ENCODE measurements around the gene PTPN9.
"Not testable (repeated sequence)": the region's sequence is repeated elsewhere in the genome, so short reads cannot be mapped to it uniquely, and the experiment has no call there.

The PTPN9 gene

DNA sequence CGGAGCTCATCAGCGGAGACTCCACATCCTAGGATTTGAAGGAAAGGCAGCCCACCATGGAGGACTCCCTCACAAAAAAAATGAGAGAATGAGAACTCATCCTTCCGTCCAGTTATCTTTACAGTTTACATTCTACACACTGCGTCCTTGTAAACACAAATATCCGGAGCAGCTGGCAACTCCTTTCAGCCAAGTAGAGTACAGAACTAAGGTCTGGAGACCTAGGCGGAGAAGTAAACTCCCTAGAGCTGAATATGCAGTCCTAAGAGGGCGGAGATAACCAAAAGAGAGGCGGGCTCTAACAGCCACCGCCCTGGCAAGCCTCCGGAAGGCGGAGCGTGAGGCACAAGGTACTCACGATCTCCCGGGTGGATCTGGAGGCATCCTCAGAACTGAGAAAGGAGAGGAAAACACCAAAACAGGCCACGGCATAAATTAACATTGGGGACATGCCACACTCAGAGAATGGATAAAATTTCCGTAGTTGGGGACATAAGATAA lies 126.7 kb downstream of the PTPN9 start:
- peak; percentile 84 for DNase-seq

DNA sequence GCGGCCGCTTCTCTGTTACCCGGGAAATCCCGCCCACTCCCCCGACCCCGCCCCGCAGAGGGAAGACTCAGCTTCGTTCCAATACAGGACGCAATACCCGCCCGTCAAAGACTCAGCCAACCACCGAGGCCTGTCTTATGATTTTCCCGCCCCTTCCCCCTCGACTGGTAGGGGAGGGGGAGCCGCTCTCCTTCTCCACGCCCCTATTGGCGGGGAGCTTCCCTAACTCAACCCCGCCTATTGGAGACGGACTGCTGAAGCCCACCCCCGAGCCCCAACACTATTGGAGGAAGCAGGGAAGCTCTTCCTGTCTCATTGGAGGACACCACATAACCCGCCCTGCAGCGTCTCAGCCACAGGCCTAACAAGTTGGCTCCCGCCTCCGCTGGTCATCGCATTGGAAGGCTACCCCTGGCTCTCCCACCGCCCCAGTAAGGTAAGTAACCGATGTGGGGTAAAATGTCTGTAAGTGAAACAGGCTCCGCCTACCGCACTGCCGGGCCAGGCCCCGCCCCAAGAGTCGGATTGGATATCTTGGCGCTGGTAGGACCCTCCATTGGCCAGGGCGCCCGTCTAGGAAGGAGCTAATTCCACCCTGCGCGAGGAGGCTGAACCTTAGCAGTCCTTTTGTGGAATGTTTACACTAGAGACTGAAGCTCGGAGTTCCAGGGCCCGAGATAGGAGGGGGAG lies 127.3 kb downstream of the PTPN9 start, which contains the start of gene SIN3A:
Gene SIN3A (minus strand): TSS at position 17 of the 690 bp plus-strand sequence. CDS start 21,315 bp downstream, outside the sequence.
- peak; percentile 100 for DNase-seq

DNA sequence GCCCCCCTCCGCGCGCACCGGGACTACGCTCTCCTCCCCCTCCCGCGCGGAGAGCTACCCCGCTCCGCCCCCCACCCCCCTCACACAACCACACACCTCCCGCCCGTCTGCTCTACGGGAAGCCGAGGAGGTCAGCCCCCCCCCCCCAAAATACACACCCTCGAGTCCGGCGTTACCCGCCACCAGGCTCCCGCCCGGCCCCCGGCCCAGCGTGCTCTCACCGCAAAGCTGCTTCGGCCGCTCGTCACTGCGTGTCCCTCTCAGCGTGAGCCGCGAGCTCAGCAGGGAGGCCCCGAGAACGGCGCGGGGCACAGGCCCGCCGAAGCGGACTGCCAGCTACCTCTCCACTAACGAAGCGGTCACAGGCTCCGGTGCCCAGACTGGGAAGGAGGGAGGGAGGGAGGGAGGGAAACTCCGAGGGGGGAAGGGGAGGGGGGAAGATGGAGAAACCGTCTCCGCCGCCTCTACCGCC lies 127.9 kb downstream of the PTPN9 start:
- no peak for DNase-seq

DNA sequence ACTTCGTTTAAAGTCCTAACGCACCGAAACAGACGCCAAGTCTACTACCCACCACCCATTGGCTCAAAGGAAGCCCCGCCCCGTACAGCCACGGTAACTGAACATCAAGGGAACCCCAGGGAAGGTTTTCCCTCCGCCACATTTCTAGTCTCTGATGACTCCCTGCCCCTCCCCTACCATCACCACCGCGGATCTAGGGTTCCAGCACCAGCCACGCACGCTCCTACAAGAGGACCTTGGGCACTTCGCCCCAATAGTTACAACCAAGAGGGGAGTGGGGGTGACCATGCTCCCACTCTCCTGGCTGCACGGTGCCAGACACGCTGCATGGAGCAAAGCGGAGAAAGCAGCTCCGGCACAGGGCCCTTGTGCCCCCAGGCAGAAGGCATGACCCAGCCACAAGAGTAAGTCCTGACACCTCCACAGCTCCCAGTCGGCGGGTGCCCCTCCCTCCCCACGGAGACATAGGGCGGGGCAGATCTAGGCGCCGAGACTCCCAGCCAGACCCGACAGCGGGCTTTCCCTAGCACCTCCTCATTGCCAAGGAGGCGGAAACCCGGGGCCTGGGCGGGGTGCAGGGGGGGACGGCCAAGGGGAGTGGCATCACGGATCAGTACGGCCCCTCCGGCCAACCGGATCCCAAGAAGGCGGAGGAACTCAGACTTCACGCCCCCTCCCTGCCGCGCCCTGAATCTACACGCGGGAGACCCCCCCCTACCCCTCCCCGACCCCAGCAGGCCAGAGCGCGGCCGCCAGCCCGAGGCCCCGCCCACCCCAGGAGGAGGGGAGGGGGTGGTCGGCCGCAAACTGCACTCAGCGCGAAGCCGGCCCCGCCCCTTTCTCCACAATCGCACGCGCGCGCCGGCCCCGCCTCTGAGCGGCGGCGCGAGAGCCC lies 128.6 kb downstream of the PTPN9 start:
- peak; percentile 98 for DNase-seq

DNA sequence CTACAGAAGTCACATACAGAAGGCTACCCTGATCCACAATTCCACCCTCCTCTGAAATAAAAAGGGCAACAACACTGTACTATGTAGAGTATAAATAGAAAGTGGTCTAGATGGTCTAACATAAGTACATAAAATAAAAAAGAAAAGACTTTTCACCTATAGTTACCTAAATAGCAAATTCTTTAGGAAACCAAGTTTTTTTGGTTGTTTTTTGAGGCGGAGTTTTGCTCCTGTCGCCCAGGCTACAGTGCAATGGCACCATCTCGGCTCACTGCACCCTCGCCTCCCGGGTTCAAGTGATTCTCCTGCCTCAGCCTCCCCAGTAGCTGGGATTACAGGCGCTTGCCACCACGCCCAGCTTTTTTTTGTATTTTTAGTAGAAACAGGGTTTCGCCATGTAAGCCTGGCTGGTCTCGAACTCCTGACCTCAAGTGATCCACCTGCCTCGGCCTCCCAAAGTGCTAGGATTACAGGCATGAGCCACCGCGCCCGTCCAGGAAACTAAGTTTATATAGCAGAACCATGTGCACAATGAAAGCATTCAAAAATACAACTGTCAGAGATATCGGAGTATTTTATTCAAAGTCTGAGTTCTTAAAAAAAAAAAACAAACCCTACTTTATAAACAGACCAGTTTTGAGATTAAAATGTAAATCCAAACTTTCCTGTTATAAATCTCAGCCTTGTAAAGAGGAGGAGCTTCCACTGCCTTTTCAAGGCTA lies 129.4 kb downstream of the PTPN9 start:
- no peak for DNase-seq

DNA sequence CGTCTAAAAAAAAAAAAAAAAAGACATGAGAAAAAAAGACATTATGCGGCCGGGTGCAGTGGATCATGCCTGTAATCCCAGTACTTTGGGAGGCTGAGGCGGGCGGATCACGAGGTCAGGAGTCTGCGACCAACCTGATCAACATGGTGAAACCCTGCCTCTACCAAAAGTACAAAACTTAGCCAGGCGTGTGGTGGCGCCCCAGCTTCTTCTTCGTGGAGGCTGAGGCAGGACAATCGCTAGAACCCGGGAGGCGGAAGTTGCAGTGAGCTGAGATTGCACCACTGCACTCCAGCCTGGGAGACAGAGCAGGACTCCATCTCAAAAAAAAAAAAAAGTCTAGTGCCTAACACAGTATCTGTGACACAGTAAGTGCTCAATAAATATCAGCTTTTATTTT lies 130.9 kb downstream of the PTPN9 start:
- DNase-seq: not testable (repeated sequence)

DNA sequence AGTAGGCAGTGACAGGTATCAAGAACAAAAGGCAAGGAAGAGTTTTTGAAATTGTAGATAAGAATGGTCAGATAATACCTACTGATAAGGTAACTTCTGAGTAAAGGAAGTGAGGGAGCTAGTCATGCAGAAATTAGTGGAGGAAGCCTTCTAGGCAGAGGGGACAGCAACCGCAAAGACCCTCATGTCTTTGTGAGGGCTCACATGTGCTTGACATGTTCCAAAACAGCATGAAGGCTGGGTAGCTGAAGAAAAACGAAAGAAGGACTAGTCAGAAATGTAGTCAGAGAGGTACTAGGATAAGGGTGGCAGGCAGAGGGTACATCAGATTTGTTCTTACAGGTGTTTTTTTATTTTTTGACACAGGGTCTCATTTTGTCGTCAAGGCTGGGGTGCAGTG lies 133.0 kb downstream of the PTPN9 start:
- no peak for DNase-seq

DNA sequence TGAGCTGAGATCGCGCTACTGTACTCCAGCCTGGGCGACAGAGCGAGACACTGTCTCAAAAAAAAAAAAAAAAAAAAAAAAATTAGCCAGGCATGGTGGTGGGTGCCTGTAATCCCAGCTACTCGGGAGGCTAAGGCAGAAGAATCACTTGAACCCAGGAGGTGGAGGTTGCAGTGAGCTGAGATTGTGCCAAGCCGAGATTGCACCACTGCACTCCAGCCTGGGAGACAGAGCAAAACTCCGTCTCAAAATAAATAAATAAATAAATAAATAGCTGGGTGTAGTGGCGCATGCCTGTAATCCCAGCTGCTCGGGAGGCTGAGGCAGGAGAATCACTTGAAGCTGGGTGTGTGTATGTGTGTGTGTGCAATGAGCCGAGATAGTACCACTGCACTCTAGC lies 133.8 kb downstream of the PTPN9 start:
- DNase-seq: not testable (repeated sequence)

DNA sequence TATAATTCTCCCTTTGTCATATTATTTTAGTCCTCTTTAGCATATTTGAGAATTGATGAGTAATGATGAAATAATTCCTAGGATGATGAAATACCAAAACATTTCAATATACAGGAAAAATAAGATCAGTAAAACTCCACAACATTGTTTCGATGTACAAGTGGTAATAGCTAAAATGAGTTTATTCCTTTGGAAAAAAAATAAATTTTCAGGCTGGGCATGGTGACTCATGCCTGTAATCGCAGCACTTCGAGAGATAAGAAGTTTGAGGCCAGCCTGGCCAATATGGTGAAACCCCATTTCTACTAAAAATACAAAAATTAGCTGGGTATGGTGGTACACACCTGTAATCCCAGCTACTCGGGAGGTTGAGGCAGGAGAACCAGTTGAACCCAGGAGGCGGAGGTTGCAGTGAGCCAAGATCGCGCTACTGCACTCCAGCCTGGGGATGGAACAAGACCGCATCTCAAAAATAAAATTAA lies 135.1 kb downstream of the PTPN9 start:
- DNase-seq: peak; percentile 78

DNA sequence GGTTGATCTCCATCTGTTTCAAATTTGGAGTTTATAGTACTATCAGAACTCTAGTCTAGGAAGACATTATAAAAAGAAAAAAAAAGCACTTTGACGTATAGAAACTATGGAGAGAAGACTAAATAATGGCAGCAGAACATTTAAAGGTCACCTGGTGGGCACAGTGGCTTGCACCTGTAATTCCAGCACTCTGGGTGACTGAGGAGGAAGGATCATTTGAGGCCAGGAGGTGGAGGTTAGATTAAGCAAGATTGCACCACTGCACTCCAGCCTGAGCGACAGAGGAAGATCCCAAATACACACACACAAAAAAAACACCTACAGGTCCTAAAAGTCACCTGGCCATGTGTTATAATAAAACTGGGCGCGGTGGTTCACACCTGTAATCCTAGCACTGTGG lies 141.4 kb downstream of the PTPN9 start:
- DNase-seq: no peak

DNA sequence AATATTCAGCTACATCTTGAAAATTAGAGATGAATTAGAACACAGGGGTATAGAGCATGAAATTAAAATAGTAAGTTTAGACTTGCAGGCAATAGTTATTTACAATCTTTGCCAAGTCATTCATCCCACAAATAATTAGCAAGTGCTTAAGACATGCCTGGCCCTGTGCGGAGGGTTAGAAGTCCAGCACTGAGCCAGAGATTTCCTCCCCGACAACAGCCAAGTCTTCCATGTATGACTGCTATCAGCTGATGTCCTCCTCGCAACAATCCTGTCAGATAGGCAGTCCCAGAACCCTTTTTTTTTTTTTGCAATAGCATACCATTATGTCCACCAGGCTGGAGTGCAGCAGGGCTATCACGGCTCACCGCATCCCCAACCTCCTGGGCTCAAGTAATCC lies 142.2 kb downstream of the PTPN9 start:
- DNase-seq: no peak

DNA sequence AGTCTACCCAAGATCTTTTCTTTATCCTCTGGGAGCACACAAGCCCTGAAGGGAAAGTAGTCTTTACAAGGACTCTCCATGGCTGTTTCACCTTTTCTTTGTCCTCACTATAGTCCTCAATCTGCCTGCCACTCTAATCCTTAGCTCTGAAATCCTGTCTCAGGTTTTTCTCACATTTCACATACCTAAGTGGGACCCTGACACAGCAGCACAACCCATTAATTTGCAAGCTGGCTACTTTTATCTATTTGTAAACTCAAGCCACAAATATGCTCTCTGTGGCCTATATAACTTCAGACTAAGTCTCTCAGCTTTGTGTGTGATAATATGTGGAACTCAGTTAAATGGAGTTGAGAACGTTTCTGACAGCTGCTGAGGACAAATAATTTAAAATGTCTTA lies 147.4 kb downstream of the PTPN9 start:
- DNase-seq: no peak

DNA sequence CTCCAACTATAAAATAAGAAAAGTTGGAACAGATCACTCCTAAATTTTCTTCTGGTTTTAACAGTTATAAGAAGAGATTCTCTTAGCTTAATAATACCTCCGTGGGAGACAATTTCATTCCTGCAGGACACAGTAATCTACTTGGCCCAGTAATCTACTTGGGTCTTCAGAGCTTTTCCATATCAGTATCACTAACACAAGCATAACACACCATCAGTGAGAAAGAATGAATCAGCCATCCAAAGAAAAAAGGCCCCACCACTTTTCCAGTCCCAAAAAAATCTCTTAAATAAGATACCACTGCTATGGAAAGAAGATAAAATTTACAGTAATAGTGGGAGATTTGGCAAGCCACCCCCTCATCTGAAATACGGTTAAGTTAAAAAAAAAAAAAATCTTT lies 147.8 kb downstream of the PTPN9 start:
- DNase-seq: no peak

DNA sequence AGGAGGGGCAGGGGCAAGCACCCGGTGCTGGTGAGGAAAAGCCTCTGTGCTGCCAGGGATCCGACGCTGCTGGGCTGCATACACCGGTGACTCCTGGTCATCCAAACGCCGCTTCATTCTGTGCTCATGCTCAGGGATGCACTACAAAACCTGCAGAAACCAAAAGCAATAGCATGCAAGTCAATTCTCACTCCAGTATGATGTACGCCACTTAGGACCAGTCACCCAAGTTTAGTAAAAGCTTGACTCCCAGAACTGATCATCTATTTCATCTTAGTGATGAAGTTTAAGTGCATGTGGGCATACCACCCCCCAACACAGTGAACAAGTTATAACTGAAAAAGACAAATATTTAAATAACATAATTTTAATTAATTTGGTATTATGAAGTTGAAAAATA lies 148.9 kb downstream of the PTPN9 start:
- DNase-seq: no peak

DNA sequence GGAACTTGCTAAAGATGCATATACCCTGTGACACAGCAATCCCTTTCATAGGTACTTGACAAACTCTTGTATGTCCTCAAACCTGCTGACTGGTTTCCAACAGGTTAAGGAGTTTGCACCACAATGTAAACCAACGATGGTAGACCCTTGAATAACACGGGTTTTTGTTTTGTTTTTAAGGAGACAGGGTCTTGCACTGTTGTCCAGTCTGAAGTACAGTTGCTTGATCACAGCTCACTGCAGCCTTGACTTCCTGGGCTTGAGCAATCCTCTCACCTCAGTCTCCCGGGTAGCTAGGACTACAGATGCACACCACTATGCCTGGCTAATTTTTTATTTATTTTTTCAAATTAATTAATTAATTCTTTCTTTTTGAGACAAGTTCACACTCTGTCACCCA lies 151.0 kb downstream of the PTPN9 start:
- no peak for DNase-seq

DNA sequence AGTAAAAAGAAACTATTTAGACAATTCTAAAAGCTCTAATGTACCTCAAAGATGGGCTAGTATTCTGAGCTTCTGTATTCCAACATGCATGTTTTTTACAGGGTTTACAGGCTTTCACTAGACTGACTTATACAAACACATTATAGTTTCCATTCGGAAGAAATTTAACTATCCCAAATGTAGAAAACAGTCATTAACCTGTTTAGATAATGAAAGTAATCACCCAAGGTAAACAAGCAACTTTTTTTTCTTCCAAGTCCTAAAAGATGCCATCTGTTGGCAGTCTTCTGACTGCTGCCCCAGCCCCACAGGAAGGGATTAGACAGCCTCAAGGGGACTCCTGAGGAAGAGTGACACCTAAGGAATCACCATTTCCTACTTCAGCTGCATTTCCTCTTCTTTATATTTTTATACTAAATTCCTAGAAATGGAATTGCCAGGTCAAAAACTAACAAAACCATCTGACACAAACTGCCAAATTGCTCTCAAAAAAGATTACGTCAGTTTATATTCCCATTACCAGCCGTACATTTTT lies 153.1 kb downstream of the PTPN9 start:
- no peak for DNase-seq

DNA sequence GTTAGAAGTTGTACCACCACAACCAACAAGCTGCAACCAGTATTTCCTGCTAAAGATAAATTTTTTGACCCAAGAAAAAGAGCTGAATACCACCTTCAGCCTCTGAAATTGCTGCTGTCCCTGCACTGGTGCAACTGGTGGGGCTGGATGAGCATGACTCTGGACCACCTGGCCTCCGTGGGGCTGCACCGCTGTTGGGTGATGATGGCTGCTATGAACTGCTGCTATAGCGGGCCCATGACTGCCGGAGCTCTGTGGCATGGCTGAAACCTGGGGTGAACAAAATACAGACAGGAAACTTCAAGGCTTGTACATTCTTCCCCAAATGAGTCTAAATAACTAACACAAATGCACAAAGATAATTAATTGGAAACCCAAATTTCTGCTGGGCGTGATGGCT lies 156.6 kb downstream of the PTPN9 start:
- no peak for DNase-seq

DNA sequence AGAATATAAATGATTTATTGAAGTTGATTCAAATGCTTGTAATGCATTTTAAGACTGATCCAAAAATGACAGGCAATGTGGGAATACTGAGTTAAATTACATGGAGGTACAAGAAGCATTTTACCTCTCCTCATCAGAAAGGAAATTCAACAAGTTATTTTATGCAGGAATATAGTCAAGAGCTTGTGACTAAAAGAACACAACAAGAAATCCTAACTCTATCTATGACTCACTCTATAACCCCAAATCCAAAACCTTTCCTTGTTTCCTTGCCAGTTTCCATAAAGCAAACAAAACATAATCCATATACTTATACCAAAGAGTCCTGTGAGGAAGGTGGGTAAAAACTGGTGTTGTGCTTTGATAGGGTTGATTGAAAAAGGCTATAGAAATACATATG lies 158.4 kb downstream of the PTPN9 start:
- peak; percentile 63 for DNase-seq

DNA sequence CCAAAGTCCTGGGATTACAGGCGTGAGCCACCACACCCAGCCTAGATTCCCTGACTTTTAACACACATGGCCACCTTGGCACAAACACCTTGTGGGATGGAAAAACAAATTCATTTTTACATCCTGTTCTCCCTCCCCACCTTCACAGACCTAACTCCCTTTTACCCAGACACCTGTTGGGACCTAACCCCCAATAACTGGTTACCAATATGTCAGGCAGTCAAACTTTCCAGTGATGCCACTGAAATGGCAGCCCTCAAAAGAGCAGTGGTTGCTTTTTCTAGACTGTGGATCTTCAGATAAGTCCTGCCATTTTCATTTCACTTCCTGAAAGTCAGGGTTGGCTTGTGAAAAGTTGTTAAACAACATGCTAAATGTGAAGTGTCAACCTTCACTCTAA lies 162.5 kb downstream of the PTPN9 start:
- DNase-seq: no peak

Data from HCEC 1CT (cell line).